CD4-positive, alpha-beta T cell treated with Interleukin-4 for 1 hour (primary cell): ENCODE measurements around the gene SLC35F1.
A peak's percentile ranks its signal among the peaks of the same experiment; 100 is the strongest.

Source experiments
- DNase-seq, 2 donors: peaks; one replicate each; pipeline ENCODE4 v3.0.0-alpha.2; 2020 to 2022

Gene SLC35F1

GRCh38 chr6:118206221-118206620 lies 299.2 kb downstream of the SLC35F1 start:
- no peak for DNase-seq

GRCh38 chr6:118207947-118208346 lies 300.9 kb downstream of the SLC35F1 start:
- no peak for DNase-seq

GRCh38 chr6:118212451-118213173 lies 305.5 kb downstream of the SLC35F1 start:
- DNase-seq: no peak

GRCh38 chr6:118215269-118215668 lies 308.2 kb downstream of the SLC35F1 start:
- no peak for DNase-seq

GRCh38 chr6:118216751-118217150 lies 309.7 kb downstream of the SLC35F1 start:
- DNase-seq: no peak

- DNase-seq: no peak
Measured at GRCh38 chr6:118218156-118218555, 311.1 kb downstream of the SLC35F1 start.

- no peak for DNase-seq
Measured at GRCh38 chr6:118220429-118221128, 313.5 kb downstream of the SLC35F1 start.

- no peak for DNase-seq
Measured at GRCh38 chr6:118223316-118223715, 316.3 kb downstream of the SLC35F1 start.

GRCh38 chr6:118228886-118229285 lies 321.8 kb downstream of the SLC35F1 start:
- no peak for DNase-seq

GRCh38 chr6:118240878-118241528 lies 333.9 kb downstream of the SLC35F1 start:
- DNase-seq: no peak

GRCh38 chr6:118246406-118246805 lies 339.3 kb downstream of the SLC35F1 start:
- DNase-seq: no peak

- no peak for DNase-seq
Measured at GRCh38 chr6:118248171-118248570, 341.1 kb downstream of the SLC35F1 start.

- DNase-seq: no peak
Measured at GRCh38 chr6:118249680-118250079, 342.6 kb downstream of the SLC35F1 start.

- DNase-seq: no peak
Measured at GRCh38 chr6:118252474-118252873, 345.4 kb downstream of the SLC35F1 start.

GRCh38 chr6:118253741-118254140 lies 346.7 kb downstream of the SLC35F1 start:
- DNase-seq: no peak

- no peak for DNase-seq
Measured at GRCh38 chr6:118260833-118261232, 353.8 kb downstream of the SLC35F1 start.

GRCh38 chr6:118263921-118264486 lies 356.9 kb downstream of the SLC35F1 start:
- no peak for DNase-seq

GRCh38 chr6:118269659-118270058 lies 362.6 kb downstream of the SLC35F1 start:
- DNase-seq: no peak

GRCh38 chr6:118277631-118278030 lies 370.6 kb downstream of the SLC35F1 start:
- no peak for DNase-seq

- no peak for DNase-seq
Measured at GRCh38 chr6:118280210-118280609, 373.1 kb downstream of the SLC35F1 start.

- no peak for DNase-seq
Measured at GRCh38 chr6:118281291-118281690, 374.2 kb downstream of the SLC35F1 start.

GRCh38 chr6:118283766-118284165 lies 376.7 kb downstream of the SLC35F1 start:
- DNase-seq: peak; percentile 43 to 68

- DNase-seq: no peak
Measured at GRCh38 chr6:118284736-118285360, 377.8 kb downstream of the SLC35F1 start.
